Fibroblast of pulmonary artery (primary cell): ENCODE measurements around the gene CDS2.
A peak's percentile ranks its signal among the peaks of the same experiment; 100 is the strongest.

ENCODE experiments used
- DNase-seq: peaks from one replicate; pipeline ENCODE4 v3.0.0-alpha.2; 2010; ENCODE audit warnings: low read depth
- H3K4me3 ChIP-seq: replicated peaks from 2 replicates; pipeline ENCODE4 v1.5.1; 2011; ENCODE audit warnings: low read depth, mild to moderate bottlenecking, control low read depth, low read length, moderate library complexity
- CTCF ChIP-seq: IDR thresholded peaks from 2 replicates; pipeline ENCODE4 v1.5.1; 2011; ENCODE audit warnings: mild to moderate bottlenecking, control low read depth, low read length, inconsistent platforms; ENCODE audit errors: missing control alignments

CDS2 gene

GRCh38 chr20:5126512-5127203, at the start of gene CDS2:
CDS2 (plus strand) TSS chr20:5127008; CDS start chr20:5127093, 85 bp downstream.
- peak; percentile 38 for TF ChIP-seq CTCF
- DNase-seq: peak; percentile 99
- H3K4me3 ChIP-seq: peak within 1 kb of the TSS; percentile 81

- H3K4me3 ChIP-seq: no peak overlapping the region
- DNase-seq: no peak
- TF ChIP-seq CTCF: no peak
Observed at GRCh38 chr20:5077761-5078387, 48.9 kb upstream of the CDS2 start.

- H3K4me3 ChIP-seq: peak overlapping the region; percentile 11
- peak; percentile 33 for DNase-seq
- no peak for TF ChIP-seq CTCF
Observed at GRCh38 chr20:5078399-5078958, 48.3 kb upstream of the CDS2 start.

- peak; percentile 72 for DNase-seq
- H3K4me3 ChIP-seq: no peak overlapping the region
- TF ChIP-seq CTCF: no peak
Observed at GRCh38 chr20:5080384-5080877, 46.4 kb upstream of the CDS2 start.

- no peak overlapping the region for H3K4me3 ChIP-seq
- DNase-seq: no peak
- TF ChIP-seq CTCF: no peak
Observed at GRCh38 chr20:5085380-5085779, 41.4 kb upstream of the CDS2 start.

GRCh38 chr20:5088688-5089087, 38.1 kb upstream of the CDS2 start:
- no peak for TF ChIP-seq CTCF
- H3K4me3 ChIP-seq: no peak overlapping the region

More at GRCh38 chr20:5088688-5089087, 38.1 kb upstream of the CDS2 start:
- DNase-seq: no peak
